ENCODE data around the gene GRB10.
A peak's percentile ranks its signal among the peaks of the same experiment; 100 is the strongest.

GRB10 gene

DNA sequence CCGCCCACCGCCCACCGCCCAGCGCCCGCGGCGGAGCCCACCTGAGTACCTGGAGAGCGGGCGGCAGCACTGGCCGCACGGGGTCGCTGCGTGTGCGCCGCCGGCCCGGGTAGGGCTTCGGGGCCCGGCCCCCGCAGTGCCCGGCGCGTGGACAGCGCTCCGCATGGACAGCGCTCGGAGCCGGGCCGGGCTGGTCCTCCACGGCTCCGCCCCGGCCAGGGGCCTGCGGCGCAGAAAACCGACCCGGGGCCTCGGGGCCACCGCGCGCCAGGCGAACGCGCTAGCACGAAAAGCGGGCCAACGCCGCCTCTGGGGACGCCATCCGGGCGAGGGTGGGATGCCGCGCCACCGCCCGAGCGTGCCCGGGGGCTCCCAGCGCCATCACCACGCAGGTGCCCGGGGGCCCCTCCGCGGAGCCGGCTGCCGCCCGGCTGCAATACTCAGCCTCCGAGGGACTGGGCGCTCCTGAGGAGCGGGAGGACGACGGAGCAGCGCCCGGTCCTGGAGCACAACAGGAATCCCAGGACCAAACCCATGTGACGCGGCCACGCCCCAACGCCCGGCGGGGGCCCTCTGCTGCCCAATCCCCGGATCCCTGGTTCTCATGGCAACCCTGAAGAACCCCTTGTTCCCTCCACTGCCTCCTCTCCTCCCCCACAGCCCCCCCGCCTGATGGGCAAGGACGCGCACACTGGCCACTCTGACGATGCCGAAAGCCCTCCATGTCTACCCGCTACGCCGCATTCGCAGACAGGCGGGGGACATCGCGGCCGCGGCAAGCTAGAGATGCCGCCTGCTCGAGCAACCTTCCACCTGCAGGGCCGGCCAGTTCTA is at the start of gene GRB10:
TSS of gene GRB10 (minus strand) at position 522 of the 834 bp plus-strand sequence. CDS start 50,574 bp downstream, outside the sequence.
- no peak for DNase-seq

DNA sequence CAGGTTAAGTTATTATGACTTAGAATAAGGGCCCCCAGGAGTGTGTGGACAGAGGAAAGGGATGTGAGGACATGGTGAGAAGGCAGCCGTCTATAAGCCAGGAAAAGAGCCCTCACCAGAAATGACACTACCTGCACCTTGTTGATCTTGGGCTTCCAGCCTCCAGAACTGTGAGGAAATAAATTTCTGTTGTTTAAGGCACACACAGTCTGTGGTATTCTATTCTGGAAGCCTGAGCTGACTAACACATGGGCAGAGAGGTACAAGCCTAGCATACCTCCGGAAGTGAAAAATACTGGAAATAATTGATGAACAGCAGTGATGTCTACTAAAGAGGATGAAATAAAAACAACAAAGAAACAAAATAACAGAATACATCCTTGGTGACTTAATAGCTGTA is 46.1 kb upstream of the GRB10 start:
- no peak for DNase-seq

DNA sequence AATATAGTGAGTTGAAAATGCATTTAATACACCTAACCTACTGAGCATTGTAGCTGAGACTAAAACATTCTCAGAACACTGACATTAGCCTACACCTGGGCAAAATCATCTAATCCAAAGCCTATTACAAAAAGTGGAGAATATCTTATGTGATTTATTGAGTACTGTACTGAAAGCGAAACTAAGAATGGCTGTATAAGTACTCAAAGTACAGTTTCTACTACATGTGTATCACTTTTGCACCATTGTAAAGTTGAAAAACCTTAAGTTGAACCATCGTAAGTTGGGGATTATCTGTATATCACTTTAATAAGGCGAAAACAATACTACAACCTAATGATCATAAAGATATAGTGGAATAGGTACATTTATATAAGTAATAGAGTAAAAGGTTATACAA is 45.4 kb upstream of the GRB10 start:
- no peak for DNase-seq

DNA sequence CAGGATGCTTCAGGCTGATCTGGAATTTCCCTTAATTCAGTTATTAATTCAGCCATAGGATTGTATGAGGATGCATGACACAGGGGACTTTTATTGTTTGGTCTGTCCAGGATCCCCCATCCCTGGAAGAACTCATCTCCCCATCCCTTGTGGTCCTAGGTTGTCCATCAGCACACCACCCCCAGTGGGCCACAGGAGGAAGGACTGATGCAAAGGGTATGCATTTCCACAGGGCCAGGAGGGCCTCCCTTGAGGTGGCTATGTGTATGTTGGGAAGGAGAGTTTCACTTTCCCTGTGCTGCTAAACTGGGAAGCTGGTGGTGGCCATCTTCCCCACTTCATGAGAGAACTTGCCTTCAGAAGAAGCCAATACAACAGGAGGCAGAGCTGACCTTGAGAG is 44.6 kb upstream of the GRB10 start:
- DNase-seq: no peak

DNA sequence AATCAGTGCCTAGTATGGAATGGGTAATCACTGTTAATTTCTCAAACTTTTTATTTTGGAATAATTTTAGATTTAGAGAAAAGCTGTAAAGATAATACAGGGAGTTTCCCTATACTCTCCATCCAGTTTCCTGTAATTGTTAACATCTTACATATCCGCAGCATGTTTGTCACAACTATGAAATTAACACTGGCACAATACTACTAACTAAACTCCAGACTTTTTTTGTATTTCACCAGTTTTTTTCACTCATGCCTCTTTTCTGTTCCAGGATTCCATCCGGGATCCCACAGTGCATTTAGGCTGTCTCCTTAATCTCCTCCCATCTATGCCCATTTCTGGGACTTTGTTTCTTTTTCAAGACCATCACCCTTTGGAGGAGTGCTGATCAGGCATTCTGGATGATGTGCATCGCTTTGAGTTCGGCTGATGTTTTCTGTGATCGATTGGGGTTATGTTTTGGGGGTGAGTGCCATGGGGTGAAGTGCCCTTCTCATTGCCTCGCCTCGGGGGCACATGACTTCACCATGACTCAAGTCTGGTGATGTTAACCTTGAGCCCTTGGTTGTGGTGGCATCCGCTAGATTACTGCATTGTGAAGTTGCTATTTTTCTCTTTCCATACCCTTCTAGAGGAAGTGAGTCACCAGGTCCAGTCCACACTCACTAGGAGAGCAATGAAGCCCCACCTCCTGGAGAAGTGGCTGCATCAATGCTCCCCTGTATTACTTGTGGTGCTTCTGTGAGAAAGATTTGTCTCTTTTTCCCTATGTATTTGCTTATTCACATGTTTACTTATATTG is 43.9 kb upstream of the GRB10 start:
- DNase-seq: no peak

DNA sequence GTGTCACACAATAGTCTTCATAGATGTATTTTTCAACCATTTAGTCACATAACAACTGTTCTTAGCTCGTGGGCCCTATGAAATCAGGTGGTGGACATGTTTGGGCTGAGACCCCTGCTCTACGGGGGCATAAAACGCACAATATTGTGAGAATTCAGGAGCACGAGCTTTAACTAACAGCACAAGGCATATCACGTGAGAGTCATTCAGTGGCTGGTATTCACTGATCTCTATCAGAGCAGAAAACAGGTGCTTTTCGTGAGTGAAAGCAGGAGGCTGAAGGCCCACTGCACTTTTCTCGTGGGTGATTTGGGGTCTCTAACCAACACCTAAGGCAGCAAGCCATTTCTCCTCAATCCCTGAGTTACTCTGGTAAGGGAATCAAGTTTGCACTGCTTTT is 42.8 kb upstream of the GRB10 start:
- no peak for DNase-seq

DNA sequence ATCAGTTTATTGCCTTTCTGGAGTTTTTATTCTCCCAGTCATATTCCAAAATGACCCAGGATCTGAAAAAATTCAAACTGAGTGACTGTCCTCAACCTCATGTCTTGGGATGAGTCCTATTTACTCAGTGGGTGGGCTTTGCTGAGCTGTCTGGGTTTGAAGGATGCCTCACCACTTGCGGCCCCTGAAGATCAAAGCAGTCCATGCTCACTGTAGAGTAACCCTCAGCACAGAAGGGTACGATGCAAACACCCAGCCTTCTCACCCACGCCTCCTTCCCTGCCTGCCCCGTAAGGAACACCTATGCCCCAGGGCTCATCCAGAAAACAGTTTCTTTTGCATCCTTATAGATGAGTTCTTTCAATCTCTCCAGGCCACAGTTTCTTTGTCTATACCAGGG is 42.2 kb upstream of the GRB10 start:
- no peak for DNase-seq

DNA sequence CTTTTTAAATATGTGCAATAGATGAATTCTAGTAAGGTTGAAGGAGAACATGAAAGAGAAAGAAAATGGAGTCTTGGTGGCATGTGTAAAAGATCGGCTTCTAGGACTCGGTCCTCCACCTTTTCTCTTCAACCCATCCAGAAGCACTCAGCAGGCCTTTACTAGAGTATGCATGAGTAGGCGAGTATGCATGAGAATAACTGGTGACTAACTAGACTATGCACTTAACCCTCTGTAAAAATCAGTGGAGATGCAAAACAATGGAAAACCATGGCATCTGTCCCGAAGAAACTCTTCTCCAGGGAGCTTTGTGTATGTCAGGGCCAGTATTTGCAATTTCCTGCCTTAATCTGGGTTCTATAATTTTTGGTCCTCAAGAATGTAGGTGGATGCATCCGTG is 40.0 kb upstream of the GRB10 start:
- no peak for DNase-seq

DNA sequence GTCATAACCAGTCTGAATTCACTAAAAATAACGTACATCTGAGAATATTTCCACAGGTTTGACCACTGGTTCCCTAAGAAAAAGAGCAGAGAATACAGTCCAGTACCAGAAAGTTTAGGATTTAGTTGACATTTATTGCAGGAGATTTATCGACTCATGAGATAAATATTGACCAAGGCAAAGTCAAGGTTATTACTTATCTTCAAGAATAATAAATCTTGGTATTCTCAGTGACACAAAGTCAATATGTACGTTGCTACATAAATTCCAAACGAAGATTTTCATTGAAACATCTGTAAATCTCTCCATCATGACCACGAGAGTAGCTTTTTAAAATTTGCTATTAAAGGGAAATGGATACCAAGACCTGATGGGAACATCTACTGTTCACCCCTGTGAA is 39.4 kb upstream of the GRB10 start:
- no peak for DNase-seq

DNA sequence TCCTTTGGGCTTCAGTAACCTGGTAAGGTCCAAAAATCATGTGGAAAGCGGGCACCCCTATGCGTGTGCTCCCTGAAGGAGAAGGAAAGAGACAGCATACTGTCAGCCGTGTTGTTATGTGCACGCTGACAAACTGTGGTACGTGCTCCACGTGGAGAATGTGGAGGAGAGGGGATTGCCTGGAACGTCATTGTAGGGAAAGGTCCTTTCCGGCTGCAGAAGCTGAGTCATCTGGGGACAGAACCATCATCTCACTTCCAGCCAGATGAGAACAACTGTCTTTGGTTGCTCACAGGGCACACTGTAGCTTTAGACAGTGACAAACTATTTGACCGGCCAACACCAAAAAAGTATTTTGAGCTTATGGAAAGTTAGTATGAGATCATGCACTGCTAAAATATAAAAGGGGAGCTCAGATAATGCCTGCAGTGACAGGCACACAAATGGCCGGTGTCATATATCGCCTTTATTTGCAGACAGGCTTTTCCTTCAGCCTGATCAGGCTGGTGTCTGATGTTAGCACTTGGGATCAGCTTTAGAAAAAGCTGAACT is 38.8 kb upstream of the GRB10 start:
- no peak for DNase-seq

DNA sequence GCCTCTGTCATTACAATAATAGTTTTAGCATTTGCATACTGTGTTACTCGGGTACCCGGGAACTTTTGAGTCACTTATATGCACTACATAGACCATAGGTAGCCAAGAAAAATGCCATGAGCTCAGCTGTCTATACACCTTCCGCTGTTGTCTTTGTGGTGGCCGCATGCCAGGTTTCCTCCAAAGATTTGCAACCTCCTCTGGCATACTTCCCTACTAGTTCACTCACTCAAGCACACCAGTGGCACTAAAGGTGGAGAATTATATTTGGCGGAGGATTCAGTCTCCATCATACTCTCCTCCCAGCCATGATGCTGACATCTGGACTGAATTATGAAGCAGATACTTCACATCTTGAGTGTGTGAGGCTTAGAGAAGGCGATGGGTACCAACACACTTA is 35.6 kb upstream of the GRB10 start:
- DNase-seq: no peak

DNA sequence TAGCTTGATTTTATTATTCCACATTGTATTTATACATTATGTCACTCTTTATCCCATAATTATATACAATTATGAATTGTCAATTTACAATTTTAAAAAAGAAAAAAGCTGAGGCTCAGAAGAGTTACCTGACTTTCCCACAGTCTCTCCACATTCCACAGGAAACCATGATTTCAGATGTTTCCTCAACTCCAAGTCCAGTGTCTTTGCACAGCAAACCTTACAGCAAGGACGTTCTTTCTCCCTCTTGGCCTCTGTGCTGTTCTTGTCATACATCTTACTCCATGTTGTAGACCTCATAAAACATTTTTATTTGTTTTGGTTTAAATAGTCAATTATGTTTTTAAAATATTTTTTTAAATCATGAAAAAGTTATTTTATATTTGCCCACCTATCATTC is 34.9 kb upstream of the GRB10 start:
- no peak for DNase-seq

DNA sequence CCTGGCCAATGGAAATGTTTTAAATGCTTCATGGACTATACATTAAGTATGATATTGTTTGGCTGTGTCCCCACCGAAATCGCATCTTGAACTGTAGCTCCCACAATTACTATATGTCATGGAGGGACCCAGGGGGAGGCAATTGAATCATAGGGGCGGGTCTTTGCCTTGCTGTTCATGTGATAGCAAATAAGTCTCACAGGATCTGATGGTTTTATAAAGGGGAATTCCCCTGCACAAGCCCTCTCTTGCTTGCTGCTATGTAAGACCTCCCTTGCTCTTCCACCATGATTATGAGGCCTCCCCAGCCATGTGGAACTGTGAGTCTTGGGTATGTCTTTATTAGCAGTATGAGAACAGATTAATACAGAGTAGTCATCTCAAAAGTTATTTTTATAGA is 32.4 kb upstream of the GRB10 start:
- no peak for DNase-seq

DNA sequence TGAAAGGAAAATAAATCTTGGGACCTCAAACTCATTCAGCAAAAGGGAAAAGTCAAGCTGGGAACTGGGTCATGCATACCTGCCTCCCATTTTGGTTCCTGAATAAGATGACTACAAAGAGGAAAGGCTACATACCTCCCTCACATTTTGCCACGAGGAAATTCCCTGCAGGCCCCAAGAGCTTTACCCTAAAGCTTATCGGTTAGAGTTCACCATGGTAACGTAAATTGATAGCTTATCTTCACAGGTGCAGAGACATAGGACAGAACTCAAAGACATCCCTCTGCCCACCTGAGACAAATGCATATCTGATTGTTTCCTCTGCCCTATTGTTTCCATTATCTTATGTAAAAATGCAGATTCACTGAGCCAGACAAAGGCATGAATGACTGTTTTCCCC is 31.5 kb upstream of the GRB10 start:
- DNase-seq: no peak

DNA sequence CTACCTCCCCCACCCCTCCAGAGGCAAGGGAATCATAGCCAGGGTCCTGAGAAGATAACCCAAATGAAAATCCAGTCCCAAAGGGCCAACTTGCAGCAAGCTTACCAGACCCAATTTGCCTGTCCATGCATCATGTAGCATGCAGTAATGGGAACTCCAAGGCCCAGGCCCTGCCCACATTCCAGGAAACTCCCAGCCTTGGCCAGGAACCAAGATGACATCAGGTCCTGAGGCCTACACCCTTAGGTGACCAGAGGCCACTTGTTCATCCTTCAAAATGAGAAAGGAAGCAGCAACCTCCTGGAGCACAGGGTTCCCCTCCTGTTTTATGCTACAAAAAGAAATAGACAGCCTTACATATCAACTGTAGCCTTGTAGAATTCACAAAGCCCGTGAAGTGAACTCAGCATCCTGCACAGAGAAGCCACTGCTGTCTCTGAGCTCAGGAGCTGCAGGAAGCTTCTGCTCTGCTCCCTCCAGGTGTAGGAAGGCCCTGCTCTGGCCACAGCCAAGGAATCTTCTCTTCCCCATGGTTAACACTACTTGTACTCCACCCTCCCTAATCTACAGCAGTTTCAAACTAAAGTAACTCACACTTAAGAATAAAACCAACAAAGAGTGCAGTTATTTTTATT is 30.3 kb upstream of the GRB10 start:
- DNase-seq: no peak

DNA sequence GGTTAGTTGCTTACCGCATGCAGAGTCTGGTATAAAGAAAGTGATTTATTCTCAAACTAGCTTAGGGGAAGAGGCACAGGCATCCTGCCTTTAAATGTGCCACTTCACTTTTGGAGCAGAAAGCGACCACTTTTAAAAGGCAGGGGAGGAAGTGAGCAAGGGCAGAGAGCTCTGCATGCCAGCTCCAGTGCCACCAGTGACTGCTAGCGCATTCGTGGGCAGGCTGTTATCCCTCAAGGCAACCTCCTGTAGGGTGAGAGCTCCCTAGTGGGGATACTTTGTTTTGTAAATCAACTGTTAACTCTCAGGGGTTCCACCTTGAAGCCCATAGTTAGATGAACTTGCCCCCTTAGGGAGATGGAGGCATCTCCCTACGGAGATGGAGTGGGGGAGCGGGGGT is 29.4 kb upstream of the GRB10 start:
- DNase-seq: no peak

DNA sequence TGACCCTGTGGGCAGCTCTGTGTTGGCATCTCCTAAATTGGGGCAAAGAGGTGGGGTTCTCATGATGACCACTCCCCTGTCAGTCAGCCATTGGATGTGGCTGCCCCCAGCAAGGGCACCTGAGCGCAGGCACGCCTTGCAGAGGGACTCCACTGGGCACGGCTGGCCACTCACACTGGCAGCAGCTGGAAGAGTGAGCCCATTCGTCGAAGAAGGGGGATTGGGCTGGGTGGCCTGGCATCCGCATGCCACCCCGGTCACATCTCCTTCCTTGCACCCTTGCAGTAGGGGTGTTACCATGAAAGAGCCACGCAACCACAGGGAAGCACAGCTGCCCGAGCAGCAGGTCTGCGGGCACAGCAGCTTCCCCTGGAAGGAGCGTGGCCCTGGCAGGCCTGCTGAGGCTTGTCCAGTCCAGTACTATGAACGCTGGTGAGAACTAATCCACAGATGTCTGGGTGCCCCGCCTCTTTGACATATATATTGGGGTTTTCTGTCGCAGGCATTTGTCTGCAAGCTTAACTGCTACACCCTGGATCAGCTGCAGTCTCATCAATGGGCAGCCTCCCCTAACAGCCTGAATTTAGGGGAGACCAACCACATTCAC is 25.7 kb upstream of the GRB10 start:
- DNase-seq: no peak

DNA sequence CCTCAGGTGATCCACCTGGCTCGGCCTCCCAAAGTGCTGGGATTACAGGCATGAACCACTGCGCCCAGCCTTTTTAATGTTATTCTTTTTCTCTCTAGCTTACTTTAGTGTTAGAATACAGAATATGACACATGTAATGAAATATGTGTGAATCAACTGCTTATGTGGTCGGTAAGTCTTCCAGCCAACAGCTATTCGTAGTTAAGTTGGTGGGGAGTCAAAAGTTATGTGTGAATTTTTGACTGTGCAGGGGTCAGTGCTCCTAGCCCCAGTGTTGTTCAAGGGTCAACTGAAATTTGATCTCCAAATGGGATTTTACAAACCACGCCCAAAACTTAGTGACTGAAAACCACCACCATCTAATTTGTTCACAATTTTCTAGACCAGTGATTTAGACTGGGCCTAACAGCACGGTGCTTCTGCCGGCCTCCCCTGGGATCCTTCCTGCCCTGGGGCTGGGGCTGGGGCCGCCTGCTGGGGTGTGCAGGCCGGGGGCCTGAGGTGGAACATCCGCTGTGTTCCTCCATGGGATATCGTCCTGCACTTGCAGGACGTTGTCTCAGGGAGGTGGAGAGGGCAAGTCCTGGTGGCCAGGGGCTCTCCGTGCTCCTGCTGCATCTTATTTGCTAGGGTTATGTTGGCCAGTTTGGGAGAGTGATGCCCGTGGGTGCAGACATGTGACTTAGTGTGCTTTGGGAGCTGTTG is 24.5 kb upstream of the GRB10 start:
- no peak for DNase-seq

DNA sequence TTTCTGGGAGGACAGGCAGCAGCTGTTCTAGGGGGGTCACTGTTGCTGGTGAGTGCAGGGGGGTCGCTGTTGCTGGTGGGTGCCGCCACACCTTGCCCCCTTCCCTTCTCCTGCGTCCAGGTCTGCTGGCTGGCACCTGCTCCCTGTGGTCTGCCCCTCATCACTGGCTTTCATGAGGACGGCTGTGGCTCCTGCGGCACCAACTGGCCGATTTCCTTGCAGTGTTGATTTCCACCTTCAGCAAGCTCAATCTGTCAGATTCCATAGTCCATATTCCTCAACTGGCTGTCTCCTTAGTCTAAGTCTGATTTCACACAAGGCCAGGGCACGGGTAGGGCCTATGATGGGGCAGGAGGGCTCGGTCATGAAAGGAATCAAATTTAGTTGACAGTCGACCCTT is 23.4 kb upstream of the GRB10 start:
- no peak for DNase-seq

DNA sequence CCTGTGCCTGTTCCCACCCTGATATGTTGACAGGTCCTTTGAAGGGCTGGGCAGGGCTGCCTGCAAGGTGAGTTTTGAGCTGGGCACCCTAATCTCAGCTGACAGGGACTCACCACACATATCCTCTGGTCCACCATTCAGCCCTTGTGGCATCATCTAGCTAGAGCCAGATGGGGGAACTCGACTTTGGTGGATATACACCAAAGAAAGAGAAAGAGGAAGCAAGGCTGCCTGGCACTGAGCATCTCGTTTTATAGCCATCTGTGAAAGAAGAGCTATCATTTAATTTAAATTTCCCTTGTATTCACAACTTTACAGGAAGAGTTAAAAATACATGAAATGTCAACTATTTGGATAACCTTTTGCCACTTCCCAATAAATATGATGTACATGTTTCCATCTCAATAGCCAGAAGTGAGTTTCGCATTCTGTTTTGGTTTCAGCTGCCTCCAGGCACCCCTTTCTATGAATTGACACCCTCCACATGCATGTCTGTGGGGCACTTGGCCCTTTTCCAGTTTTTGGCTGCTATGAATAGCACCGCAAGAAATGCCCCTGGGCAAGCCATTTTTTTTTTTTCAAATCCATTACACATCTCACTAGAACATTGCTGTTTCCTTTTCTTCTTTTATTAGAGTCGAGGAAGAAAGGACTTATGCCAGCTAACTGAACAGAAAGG is 22.9 kb upstream of the GRB10 start:
- DNase-seq: peak; percentile 43

DNA sequence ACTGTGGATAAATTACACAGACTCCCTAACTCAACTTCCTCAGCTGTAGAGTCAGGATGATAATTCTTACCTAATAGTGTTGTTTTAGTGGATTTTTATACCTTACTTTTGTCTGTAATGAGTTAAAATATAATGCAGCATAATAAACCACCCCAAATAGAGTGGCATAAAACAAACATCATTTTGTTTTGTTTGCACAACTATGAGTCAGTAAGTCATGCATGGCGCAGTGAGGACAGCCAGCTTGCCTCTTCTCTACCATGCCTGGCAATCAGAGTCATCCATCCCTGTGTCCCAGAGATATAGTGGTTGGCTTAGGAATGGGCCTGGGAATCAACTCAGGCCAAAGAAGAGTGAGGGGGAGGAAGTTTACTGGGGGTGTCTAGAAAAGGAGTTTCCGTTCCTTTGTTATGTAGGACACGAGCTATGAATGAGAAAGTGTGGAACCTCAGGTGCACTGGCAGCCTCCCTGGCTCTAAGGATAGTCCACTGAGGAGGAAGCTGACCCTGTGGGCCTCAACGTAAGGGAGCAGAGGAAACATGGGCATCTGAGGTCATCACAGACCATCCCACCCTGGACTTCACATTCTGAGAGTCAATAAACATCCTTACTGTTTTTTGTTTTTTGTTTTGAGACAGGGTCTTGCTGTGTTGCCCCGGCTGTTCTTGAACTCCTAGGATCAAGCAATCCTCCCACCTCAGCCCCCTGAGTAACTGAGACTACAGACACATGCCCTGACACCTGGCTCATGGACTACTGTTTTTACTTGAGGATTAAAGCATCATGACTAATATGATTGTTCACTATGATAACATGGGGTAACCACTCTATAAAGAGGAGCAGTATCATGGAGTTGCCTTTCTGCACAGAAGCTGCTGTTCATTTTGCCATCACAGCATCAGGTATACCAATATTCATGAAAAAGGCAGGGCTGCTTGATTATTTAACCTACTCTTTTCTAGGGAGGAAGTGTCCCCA is 21.0 kb upstream of the GRB10 start:
- no peak for DNase-seq

All from RPMI8226 (cell line).